Mammary epithelial cell (primary cell): ENCODE results near the gene FBXL22.

Experiments
- CTCF ChIP-seq, 2 donors: IDR thresholded peaks in 1 of 2; conservative IDR thresholded peaks in 1 of 2; 2 replicates each; pipeline ENCODE4 v1.5.1; 2011 to 2012; ENCODE audit warnings: inconsistent platforms in 2 of 2, low read length in 2 of 2, mild to moderate bottlenecking in 2 of 2, control low read depth in 1 of 2, low read depth in 1 of 2; ENCODE audit not compliant: insufficient read depth in 1 of 2; ENCODE audit errors: extremely low read depth in 1 of 2
- EZH2 ChIP-seq: IDR thresholded peaks from 2 replicates; pipeline ENCODE4 v1.6.1; 2012; ENCODE audit warnings: low read length, inconsistent platforms, borderline replicate concordance

GRCh38 chr15:63605036-63605435, 7.8 kb downstream of the FBXL22 start:
- TF ChIP-seq CTCF (conservative IDR thresholded peaks at IDR 0.05 in 1 of 2, IDR thresholded peaks at IDR 0.05 in 1 of 2; ENCODE audit: extremely low read depth in 1 of 2, insufficient read depth in 1 of 2, low read depth in 1 of 2, low read length in 2 of 2) (no peak), EZH2 (no peak)
